Left renal pelvis (tissue), 4 donors: ENCODE measurements around the gene LMX1B. TPM values are rescaled to one million over a fixed set of nuclear protein-coding genes. Genes with fewer than 3 reads are reported as not detected.
"Not testable (repeated sequence)": the region's sequence is repeated elsewhere in the genome, so short reads cannot be mapped to it uniquely, and the experiment has no call there.

Experiments used
- DNase-seq, 4 donors: peaks; one replicate each; pipeline ENCODE4 v3.0.0-alpha.2; 2013; ENCODE audit warnings: low read depth in 4 of 4, low spot score in 3 of 4
- polyA plus RNA-seq, 4 donors: library from polyadenylated mRNA; unstranded; fragments of 120-200 nt; gene quantifications; one replicate each; pipeline ENCODE4 v1.2.1, GENCODE V29; 2013; ENCODE audit not compliant: insufficient read length in 4 of 4

The LMX1B gene
- polyA plus RNA-seq, 4 donors = 2.0 to 20.2 (median 16.6) TPM

DNA sequence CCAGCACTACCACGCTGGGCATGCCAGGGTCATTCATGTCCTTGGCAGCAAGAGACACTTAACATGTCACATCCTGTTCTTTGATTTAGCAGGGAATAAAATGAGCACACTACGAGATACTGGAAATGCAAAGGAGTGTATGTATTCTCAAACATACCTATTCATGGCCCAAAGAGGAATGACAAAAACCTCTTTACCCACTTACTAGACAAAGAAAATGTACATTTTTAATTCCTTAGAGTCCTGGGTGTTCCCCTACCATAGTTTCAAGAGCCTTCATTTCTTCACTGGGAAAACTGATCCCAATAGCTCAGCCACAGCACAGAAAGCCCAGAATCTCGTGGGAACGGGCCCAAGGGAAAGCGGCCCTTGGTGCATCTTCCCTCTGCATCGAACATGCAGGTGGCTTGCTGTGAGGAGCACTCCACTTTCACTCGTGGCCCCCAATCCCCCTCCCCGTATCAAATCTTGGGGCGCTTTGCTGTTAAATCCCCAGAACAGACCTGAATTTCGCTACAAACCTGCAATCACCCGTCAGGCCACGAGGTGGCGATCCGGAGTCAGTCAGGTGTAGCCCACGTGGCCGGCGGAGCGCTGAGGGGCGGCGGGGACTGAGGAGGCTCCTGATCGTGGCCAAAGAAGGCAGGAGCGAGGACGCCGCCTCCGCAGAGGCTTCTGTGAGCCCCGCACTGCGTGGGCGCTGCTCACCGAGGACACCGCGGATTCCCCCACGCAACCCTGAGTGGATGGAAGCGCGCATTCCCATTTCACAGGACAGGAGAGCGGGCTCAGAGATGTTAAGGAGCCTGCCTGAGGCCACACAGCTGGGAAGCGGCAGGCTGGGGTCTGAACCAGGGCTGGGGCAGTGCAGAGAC is 91.4 kb downstream of the LMX1B start:
- peak in 1 of 4 donors; percentile 54 for DNase-seq

DNA sequence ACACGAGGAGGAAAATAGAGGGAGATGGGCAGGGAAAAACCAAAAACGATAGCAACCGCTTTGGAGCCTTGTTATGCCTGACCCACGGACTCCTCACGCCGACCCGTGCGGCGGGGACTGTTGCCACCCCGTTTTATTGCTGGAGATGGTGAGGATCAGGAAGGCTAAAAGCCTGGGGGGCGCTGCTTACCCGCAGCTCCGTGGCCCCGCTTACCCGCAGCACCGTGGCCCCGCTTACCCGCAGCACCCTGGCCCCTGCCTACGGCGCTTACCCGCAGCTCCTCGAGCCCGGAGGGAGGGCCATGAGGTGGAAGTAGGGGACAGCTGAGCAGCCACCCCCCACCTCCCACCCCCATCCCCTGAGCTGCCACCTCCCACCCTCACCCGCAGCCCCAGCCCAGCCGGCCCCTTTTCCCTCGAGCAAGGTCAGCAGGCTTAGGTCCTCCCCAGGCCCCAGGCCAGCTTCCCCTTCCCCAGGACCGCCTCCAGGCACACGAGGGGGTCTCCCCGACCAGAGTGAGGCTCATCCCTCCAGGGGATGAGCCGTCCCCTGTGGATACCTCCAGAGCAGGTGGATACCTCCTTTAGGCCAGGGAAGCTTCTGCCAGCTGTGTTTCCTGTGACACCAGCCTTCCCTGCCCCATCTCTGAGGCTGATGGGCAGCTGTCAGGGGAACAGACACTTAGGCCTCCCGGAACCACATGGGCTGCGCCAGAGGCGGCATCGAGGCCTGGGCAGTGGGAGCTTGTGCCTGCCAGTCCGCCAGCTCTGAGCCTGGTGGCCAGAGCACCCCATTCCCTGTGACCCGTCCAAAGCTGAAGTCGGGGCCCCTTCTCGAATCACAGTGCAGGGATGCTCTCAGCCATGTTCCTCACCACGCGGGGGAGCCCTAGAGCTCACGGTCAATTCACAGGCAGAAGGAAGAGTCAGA is 92.3 kb downstream of the LMX1B start:
- no peak for DNase-seq

DNA sequence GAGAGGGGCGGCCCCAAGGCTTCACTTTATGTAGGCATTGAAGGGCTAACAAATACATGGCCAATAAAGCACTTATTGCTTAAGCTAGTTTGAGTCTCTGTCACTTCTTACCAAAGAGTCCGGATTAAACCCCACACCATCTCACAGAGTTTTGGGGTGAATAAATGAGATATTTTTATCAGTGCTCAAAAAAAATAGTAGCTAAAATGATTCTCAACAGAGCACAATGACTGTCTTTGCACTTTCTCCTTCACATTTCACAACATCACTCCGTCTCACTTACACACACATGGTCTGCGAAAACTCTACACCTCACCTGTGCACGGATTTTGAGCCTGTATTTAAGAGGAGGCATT is 92.9 kb downstream of the LMX1B start:
- DNase-seq = no peak

DNA sequence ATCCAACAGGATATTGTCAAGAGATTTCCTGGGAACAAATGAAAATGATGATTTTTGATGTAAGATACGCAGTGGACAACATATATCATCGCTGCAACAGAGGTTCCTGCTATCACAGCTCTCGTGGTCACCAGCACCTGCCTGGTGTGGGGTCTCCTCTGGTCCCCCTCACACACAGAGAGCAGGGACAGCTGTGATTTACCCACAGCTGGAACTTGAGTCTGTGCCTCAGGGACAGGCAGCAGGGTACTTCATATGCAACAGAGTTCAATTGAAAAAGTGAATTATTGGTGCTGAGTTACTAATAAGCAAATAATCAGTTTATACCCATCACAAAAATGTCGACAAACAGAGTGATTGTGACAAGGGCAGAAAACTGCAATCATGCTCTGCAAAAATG is 93.4 kb downstream of the LMX1B start:
- no peak for DNase-seq

DNA sequence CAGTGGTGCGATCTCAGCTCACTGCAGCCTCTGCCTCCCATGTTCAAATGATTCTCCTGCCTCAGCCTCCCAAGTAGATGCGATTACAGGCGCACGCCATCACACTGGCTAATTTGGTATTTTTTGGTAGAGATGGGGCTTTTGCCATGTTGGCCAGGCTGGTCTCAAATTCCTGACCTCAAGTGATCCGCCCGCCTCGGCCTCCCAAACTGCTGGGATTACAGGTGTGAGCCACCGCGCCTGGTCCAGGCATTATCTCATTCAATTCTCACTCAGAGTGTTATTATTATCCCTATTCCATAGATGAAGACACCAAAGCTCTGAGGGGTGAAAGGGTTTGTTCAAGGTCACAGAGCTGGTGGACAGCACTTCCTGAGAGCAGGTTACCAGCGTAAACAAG is 94.0 kb downstream of the LMX1B start:
- DNase-seq = not testable (repeated sequence)

DNA sequence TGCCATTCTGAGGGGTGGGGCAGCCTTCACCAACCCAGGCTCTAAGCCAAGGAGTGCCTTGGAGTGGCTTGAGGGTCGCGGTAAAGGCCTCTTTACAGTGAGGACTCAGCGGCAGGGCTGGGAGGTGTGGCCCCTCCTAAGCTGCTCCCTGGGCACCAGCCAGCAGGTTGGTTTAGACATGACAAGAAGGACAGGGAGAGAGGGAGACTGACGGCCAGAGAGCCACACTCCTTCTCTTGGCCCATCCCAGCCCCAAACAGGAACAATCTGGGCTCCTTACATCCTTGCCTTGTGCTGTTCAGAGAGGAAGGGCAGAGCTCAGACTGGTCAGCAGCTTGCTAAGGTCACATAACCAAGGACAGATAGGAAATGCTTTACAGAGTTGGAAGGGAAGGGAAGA is 94.5 kb downstream of the LMX1B start:
- no peak for DNase-seq

DNA sequence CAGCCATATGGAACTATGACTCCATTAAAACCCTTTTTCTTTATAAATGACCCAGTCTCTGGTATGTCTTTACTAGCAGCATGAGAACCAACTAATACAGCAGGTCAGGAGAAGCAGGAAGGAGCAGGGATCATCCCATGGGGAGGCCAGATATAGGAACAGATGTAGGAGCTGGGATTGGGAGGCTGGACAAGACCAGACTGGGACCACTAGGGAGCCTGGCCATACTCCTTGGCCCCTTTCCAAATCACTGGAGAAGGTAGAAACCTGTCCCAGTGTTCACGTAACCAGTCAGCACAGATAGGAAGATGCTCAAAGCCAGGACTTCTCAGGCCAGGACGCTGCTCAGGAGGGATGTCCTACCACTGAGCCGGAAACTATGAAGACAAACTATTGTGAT is 95.5 kb downstream of the LMX1B start:
- DNase-seq = no peak

DNA sequence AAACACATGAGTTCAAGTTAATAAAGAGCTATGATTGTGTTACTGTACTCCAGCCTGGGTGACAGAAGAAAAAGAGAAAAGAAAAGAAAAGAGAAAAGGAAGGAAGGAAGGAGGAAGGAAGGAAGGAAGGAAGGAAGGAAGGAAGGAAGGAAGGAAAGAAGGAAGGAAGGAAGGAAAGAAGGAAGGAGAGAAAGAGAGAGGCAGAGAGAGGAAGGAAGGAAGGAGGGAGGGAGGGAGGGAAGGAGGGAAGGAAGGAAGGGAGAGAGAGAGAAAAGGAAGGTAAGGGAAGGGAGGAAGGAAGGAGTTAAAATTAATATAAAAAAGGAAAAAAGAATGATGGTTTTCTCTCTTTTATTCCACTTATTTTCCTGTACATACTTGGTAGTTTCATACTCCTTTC is 101.7 kb downstream of the LMX1B start:
- no peak for DNase-seq

DNA sequence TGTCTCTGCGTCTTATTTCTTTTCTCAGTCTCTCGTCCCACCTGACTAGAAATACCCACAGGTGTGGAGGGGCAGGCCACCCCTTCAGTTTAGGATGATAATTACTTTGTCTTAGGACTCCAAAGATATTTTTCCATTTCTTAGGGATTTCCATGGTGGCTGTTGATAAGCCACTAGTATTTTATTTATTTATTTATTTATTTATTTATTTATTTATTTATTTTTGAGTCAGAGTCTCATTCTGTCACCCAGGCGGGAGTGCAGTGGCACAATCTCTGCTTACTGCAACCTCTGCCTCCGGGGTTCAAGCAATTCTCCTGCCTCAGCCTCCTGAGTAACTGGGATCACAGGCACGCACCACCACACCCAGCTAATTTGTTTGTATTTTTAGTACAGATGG is 103.7 kb downstream of the LMX1B start:
- not testable (repeated sequence) for DNase-seq

DNA sequence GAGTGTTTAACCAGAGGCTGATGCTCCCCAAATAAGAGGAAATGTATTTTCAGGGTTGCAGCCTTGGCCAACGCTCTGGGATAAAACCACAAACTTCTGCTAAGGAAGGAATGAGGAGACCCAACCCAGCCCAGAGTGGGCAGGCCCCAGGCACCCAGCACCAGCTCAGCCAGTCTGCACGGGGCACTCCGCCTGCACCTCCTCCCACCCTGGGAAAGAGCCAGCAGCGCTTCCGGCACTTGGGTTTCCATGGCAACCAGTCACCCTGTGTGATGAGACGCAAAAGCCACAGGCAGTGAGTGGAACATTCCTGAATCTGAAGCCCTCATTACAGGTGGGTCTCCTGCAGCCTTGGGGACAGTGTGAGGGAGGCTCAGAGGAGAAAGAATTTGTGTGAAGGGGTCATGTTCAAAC is 105.9 kb downstream of the LMX1B start:
- peak in 2 of 4 donors; percentile 80 to 88 for DNase-seq

DNA sequence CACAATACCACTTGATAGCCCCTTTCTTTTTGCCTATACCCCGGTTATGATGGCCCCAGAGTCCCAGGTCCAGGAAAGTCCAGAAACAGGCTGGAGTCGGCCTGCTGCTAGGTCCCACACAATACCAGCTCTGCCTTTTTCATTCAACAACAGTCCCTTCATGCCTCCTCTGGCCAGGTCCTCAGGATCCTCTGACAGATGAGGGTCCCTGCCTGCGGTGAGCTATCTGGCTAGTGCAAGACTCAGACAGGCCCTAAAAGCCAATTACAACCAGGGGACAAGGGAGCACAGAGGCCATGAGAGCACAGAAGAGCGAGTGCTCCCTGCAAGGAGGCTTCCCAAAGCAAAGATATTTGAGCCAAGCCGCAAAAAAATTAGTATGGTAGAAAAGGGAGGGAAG is 106.3 kb downstream of the LMX1B start:
- no peak for DNase-seq

DNA sequence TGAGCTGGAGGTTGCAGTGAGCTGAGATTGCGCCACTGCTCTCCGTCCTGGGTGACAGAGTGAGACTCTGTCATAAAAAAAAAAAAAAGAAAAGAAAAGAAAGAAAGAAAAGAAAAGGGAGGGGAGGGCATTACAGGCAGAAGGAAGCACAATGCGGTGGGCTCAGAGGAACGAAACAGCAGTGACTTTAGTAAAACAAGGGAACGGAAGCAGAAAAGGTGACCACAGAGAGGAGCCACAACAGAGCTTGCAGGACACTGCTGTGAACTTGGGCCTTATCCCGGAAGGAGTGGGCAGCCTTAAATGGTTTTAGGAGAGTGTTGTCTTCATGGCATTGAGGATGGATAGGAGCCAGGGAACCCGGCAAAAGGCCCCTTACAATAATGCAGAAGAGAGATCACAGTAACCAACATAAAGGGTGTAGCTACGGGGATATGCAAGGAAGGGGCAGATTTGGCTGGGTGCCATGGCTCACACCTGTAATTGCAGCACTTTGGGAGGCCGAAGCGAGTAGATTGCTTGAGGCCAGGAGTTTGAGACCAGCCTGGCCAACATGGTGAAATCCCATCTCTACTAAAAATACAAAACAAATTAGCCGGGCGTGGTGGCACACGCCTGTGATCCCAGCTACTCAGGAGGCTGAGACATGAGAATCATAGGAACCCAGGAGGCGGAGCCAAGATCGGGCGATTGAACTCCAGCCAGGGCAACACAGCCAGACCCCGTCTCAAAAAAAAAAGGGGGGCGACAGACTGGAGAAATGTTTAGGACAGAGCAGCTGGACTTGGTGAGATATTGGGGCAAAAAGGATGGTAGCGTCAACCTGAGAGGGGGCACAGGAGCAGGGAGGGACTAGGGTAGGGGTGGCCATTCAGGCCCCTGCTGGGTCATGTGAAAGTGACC is 107.2 kb downstream of the LMX1B start:
- no peak for DNase-seq

DNA sequence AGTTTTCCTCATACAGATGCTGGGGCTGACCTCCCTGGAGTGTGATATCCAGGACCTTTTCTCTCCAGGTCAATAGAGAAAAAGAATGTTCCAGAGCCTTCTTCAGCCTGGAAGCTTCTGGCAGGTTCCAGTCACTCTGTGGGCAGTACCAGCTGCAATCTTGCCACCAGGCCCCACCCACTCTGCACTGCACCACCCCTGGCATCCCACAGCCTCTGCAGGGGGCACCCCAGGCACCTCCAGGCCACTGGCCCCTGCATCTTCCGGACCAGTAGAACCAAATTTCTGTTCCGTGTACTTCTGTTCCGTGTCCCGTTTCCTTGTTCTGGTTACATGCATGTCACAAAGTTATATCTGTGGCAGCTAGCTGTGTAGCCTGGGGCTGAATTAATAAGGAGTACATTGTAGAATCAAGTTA is 107.8 kb downstream of the LMX1B start:
- DNase-seq = no peak

DNA sequence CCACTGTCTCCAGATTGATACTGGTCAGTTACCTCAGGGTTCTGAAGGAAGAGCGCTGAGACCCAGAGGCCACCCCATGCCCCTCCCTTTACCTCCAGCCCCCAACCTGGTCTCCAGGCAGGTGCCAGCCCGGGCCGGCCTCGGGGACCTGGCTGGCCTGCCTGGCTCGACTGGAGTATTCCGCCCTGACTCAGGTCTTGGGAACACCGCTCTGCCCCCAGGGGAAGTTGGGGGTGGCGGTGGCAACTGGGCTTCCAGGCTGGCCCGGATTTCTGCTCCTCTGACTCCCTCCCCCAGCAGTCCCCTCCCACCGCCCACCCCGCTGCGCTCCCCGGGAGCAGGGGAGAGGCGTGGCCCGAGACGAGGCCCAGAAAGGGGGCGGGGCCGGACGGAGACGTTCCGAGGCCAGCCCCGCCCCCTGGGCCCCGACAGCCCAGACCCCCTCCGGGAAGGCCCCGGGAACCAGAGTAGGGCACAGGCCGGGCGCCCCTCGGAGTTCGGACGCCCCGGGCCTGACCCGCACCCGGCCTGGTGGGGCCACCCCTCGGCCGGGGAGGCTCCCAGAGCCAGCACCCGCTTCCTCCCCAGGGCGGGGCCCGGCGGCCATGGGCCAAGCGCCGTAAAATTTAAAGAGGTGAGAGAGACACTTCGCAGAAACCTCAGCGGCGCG is 108.7 kb downstream of the LMX1B start:
- DNase-seq = peak in 2 of 4 donors; percentile 72 to 75

DNA sequence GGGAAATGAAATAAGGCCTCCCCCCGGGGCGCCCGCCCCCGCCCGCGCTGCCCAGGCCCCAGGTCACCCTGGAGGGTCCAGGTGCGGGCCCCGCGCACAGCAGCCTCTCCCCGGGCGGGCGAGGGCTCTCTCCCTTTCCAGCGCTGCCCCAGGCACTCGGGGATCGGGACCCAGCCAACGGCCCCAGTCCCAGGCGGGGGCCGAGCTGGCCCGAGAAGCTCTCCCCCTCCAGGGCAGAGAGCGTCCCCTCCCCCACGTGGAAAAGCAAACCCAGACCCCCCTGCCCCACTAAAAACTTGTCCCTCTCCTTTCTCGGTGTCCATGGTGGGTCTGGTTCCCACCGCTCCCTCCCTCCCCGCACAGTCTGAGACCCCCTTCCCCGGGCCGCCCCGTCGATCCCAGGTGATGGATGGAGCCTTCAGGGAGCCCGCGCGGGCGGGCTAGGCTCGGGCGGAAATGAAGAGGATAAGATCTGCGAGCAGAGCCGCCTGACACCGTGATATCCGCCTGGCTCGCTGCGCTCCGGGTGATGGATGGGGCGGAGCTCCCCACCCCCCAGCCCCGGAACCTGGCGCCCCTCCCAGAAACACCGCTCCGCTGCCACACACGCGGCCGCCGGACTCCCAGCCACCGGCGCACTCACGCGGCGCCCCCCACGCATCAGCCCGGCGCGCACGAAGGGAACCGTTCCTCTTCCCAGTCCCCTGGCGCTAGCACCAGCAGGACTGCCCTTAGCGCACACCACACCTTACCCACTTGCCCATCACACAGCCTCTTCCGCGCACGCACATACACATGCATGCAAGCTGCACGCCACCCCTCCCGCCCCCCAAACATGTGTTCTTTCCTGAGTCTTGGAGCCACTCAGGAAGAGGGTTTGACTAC is 109.4 kb downstream of the LMX1B start:
- no peak for DNase-seq

DNA sequence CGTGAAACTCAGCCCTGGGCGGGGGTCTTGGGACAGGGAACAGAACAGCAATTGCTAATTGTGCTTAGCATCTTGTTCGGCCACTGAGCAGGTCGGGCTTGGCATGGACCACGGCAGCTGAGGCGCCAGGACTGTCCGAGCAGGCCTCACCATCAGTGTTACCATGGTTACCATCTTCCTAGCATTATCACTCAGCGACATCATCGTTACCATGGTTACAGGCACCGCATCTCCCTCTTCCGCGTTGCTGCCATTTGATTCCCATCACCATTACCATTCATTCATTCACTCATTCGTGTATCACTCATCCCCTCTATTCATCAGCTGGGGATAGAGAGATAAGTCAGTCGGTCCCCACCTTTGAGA is 110.1 kb downstream of the LMX1B start:
- DNase-seq = no peak

DNA sequence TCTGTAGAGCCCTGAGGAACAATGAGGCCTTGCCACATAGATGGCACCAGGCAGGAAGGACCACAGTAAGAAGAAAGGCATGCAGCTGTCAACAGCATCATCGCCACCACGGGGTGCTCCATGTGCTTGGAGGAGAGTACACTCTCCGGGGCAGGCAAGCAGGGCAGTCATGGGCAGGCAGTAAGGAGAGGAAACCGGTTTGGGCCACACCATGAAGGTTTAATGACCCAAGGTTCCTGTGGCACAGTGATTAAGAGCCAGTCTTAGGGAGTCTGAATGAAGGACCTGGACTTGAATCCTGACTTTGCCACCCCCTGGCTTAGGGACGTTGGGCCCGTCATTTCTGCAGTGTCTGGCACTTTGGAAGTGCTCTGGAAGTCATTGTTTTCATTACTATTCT is 110.5 kb downstream of the LMX1B start:
- no peak for DNase-seq

DNA sequence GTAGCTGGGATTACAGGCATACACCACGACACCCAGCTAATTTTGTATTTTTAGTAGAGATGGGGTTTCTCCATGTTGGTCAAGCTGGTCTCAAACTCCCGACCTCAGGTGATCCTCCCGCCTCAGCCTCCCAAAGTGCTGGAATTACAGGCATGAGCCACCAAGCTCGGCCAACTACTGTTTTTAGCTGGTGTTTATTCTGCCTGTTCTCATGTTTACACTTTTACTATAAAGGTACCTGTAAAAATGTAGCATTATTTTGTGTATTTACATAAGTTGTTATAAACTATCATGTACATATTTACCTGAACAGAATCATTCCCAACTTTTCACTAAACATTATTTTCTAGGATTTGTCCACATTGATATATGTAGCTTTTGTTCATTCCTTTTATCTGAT is 111.8 kb downstream of the LMX1B start:
- DNase-seq = not testable (repeated sequence)

DNA sequence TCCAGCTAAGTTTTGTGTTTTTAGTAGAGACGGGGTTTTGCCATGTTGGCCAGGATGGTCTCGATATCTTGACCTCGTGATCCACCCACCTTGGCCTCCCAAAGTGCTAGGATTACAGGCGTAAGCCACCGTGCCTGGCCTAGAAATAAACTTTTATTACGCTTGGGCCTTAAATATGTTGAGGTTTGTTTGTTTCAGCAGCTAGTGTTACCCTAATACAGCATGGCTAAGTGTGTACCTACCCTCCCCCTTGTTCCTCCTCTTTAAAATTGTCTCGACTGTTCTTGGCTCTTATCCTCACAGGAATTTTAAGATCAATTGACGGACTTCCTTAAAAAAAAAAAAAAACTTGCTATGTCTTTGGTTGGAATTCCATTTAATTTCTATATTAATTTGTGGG is 114.5 kb downstream of the LMX1B start:
- not testable (repeated sequence) for DNase-seq
